ENCODE data around the gene CLPSL1.

CLPSL1 gene

GRCh38 chr6:35795453-35796071, 14.7 kb downstream of the CLPSL1 start:
- no peak for DNase-seq (ENCODE audit: low spot score)

GRCh38 chr6:35796236-35796635, 15.4 kb downstream of the CLPSL1 start:
- DNase-seq (ENCODE audit: low spot score): no peak

- no peak for DNase-seq (ENCODE audit: low spot score)
Observed at GRCh38 chr6:35797837-35798526, 17.2 kb downstream of the CLPSL1 start.

- no peak for DNase-seq (ENCODE audit: low spot score)
Observed at GRCh38 chr6:35798706-35799105, 17.9 kb downstream of the CLPSL1 start.

GRCh38 chr6:35801148-35801547, 20.3 kb downstream of the CLPSL1 start:
- no peak for DNase-seq (ENCODE audit: low spot score)

GRCh38 chr6:35804996-35805736, 24.3 kb downstream of the CLPSL1 start, which contains the start of gene LHFPL5:
Gene LHFPL5, plus strand, starts transcription at chr6:35805352. Its CDS starts 319 bp downstream, at chr6:35805671.
- DNase-seq (ENCODE audit: low spot score): no peak

GRCh38 chr6:35808688-35809087, 27.9 kb downstream of the CLPSL1 start:
- DNase-seq (ENCODE audit: low spot score): no peak

GRCh38 chr6:35809809-35810208, 29.0 kb downstream of the CLPSL1 start:
- DNase-seq (ENCODE audit: low spot score): no peak

GRCh38 chr6:35810971-35811698, 30.3 kb downstream of the CLPSL1 start:
- no peak for DNase-seq (ENCODE audit: low spot score)

- no peak for DNase-seq (ENCODE audit: low spot score)
Observed at GRCh38 chr6:35811699-35811995, 30.8 kb downstream of the CLPSL1 start.

GRCh38 chr6:35817515-35817914, 36.7 kb downstream of the CLPSL1 start:
- DNase-seq (ENCODE audit: low spot score): no peak

- DNase-seq (ENCODE audit: low spot score): no peak
Observed at GRCh38 chr6:35823601-35824000, 42.8 kb downstream of the CLPSL1 start.

GRCh38 chr6:35824552-35825192, 43.9 kb downstream of the CLPSL1 start:
- no peak for DNase-seq (ENCODE audit: low spot score)

- DNase-seq (ENCODE audit: low spot score): no peak
Observed at GRCh38 chr6:35829306-35829705, 48.5 kb downstream of the CLPSL1 start.

- DNase-seq (ENCODE audit: low spot score): no peak
Observed at GRCh38 chr6:35831257-35832007, 50.6 kb downstream of the CLPSL1 start.

- DNase-seq (ENCODE audit: low spot score): no peak
Observed at GRCh38 chr6:35833536-35833935, 52.7 kb downstream of the CLPSL1 start.

Data from pons (tissue), 1 donor.